Left ventricle myocardium inferior (tissue), 1 donor: Measurements from ENCODE around the gene SPNS3. TPM values are rescaled to one million over a fixed set of nuclear protein-coding genes. Genes with fewer than 3 reads are reported as not detected.

ENCODE experiments used
- DNase-seq: peaks from one replicate; pipeline ENCODE4 v3.0.0-alpha.2; 2020
- H3K27ac ChIP-seq: fragments of 200-600 bp; replicated peaks from 2 replicates; pipeline ENCODE4 v1.8.0; 2021
- H3K27me3 ChIP-seq: fragments of 200-600 bp; 2 replicates; pipeline ENCODE4 v1.8.0; 2021; ENCODE audit warnings: low read depth
- H3K36me3 ChIP-seq: fragments of 200-600 bp; 2 replicates; pipeline ENCODE4 v1.8.0; 2021
- H3K4me1 ChIP-seq: fragments of 200-600 bp; 2 replicates; pipeline ENCODE4 v1.8.0; 2021
- H3K4me3 ChIP-seq: fragments of 200-600 bp; 2 replicates; pipeline ENCODE4 v1.8.0; 2021; ENCODE audit warnings: mild to moderate bottlenecking, moderate library complexity
- H3K9me3 ChIP-seq: fragments of 200-600 bp; replicated peaks from 2 replicates; pipeline ENCODE4 v1.8.0; 2021
- intact Hi-C: fragments of 100-400 bp; cut with micrococcal nuclease; formaldehyde crosslinking; loops from one replicate; pipeline ENCODE4 v1.11.0; 2022
- total RNA-seq: library from RNA; stranded (reverse); fragmentation: NEBNext Ultra II Directional; extraction: Animal tissue kit (Norgen Biotek cat#: 25700); gene quantifications from one replicate; pipeline ENCODE4 v1.2.1, GENCODE V29; 2021
- TF ChIP-seq, protein P1 (sequence below): fragments of 200-600 bp; IDR thresholded peaks from 2 replicates; pipeline ENCODE4 v1.8.0; 2021; ENCODE audit warnings: antibody characterized with exemption, mild to moderate bottlenecking, borderline replicate concordance
- donor health status: DM: no; HTN: yes; CAD: no; lungs with severe emphysema.

SPNS3 gene
- total RNA-seq, 1 donor from 2014 or later, result 1.7 TPM

DNA sequence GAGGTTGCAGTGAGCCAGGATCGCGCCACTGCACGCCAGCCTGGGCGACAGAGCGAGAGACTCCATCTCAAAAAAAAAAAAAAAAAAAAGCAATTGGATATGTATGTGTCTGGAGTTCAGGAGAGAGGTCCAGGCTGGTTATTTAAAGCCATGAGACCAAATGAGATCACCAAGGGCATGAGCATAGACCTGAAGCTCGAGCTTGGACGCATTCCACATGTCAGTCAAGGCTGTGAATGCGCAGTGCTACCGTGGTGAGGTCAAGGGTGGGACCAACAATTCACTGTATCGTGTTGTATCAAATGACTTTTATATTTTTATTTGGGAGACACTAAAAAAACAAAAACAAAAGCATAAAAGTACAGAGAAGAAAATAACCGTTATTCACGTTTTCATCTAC lies 35.8 kb downstream of the SPNS3 start:
- H3K4me1 ChIP-seq, result peaks cover 15% of the 10 kb centered on the region
- H3K27ac ChIP-seq, result peak overlapping the region; percentile 20
- DNase-seq, result peak; percentile 45
- TF ChIP-seq, protein P1, sequence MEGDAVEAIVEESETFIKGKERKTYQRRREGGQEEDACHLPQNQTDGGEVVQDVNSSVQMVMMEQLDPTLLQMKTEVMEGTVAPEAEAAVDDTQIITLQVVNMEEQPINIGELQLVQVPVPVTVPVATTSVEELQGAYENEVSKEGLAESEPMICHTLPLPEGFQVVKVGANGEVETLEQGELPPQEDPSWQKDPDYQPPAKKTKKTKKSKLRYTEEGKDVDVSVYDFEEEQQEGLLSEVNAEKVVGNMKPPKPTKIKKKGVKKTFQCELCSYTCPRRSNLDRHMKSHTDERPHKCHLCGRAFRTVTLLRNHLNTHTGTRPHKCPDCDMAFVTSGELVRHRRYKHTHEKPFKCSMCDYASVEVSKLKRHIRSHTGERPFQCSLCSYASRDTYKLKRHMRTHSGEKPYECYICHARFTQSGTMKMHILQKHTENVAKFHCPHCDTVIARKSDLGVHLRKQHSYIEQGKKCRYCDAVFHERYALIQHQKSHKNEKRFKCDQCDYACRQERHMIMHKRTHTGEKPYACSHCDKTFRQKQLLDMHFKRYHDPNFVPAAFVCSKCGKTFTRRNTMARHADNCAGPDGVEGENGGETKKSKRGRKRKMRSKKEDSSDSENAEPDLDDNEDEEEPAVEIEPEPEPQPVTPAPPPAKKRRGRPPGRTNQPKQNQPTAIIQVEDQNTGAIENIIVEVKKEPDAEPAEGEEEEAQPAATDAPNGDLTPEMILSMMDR, result no peak
- no peak overlapping the region for H3K4me3 ChIP-seq
- no peaks in the 10 kb centered on the region for H3K27me3 ChIP-seq
- no peaks in the 10 kb centered on the region for H3K9me3 ChIP-seq
- intact Hi-C loops, result no loop called here
- H3K36me3 ChIP-seq, result no peaks in the 10 kb centered on the region

DNA sequence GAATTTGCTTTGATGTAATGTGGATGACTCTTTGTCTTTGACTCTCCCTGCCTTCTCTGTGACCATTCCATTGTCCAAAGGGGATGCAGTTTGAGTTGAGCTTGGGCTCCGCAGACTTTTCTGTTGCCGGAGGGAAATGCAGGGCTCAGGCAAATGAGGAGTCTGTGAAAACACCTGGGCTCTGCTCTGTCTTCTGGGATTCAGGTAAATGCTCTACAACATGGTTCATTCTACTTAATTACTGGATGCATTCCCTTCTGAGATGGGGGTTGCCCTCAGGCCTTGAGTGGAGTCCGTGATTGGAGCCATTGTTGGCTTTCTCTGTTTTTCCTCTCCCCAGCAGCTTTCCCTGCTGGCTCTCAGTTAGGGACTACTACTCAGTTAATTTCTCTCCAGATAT lies 38.5 kb downstream of the SPNS3 start:
- no peak for DNase-seq
- no peaks in the 10 kb centered on the region for H3K36me3 ChIP-seq
- H3K27me3 ChIP-seq, result no peaks in the 10 kb centered on the region
- peaks cover 35% of the 10 kb centered on the region for H3K4me1 ChIP-seq
- H3K4me3 ChIP-seq, result no peak overlapping the region
- intact Hi-C loops, result no loop called here
- H3K9me3 ChIP-seq, result no peaks in the 10 kb centered on the region
- TF ChIP-seq, protein P1, result no peak
- no peak overlapping the region for H3K27ac ChIP-seq

DNA sequence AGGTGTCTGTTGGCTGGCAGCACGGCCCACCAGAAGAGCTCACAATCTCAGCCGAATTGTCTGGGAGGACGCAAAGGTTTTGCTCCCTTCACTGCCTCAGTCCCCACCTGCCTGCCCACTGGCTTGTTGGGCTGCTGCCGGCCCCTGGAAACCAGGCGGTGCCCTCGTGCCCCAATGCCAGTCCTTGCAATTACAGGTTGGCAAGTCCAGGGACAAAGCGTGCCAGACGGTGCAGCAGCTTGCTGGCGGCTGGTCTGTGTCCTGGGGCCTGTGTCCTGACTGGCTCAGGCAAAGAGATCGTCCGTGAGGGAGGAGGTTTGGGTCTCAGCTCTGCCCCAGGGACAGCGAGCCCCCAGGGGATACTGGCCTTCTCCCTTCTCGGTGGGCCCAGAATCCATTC lies 40.4 kb downstream of the SPNS3 start:
- Histone ChIP-seq H3K9me3 (no peaks in the 10 kb centered on the region), H3K4me1 (peaks cover 35% of the 10 kb centered on the region), H3K4me3 (no peak overlapping the region), H3K27me3 (no peaks in the 10 kb centered on the region), H3K27ac (peak overlapping the region; percentile 64), H3K36me3 (no peaks in the 10 kb centered on the region)
- intact Hi-C loops, result no loop called here
- peak; percentile 79 for DNase-seq
- TF ChIP-seq, protein P1, result no peak

DNA sequence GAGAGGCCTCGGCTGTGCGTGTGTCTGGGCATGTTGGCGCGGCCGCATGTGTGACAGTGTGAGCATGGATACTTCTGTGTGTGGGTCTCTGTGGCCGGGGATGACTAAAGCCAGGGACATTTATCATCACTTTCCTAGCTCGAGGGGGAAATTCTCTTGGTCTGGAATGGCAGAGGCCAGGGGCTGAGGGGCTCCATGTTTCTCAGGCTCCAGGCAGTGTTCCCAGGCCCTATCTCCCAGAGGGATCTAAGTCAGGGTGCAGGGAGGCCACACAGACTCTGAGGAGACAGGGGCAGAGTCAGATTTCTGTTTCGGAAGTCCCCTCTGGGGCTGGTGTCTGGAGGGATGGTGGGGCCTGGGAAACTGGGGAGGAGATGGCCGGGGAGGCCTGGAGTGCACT lies 41.3 kb downstream of the SPNS3 start:
- Histone ChIP-seq H3K27me3 (no peaks in the 10 kb centered on the region), H3K36me3 (no peaks in the 10 kb centered on the region), H3K27ac (peak overlapping the region; percentile 62), H3K4me1 (peaks cover 36% of the 10 kb centered on the region), H3K9me3 (no peaks in the 10 kb centered on the region), H3K4me3 (no peak overlapping the region)
- TF ChIP-seq, protein P1, result no peak
- no peak for DNase-seq
- intact Hi-C loops, result no loop called here

DNA sequence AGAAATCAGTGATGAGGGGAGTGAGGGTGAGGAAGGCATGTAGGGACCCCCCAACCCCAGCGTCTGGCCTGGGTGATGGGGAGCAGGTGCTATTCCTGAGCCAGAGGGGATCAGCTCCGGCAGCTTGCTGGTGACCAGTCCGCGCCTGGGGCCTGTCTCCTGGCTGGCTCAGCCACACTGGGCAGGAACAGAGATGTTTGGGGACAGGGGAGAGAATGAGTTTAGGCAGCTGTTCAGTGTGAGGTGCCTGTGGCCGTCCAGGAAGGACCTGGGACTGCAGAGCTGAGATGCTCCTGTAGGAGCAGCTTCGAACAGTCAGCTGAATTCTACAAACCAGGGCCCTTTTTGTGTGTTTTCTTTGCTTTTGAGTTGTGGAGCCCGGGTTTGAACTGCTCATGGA lies 41.7 kb downstream of the SPNS3 start:
- intact Hi-C loops, result no loop called here
- DNase-seq, result no peak
- no peaks in the 10 kb centered on the region for H3K27me3 ChIP-seq
- H3K4me3 ChIP-seq, result no peak overlapping the region
- H3K36me3 ChIP-seq, result no peaks in the 10 kb centered on the region
- peaks cover 41% of the 10 kb centered on the region for H3K4me1 ChIP-seq
- H3K9me3 ChIP-seq, result no peaks in the 10 kb centered on the region
- TF ChIP-seq, protein P1, result no peak
- H3K27ac ChIP-seq, result peak overlapping the region; percentile 62

DNA sequence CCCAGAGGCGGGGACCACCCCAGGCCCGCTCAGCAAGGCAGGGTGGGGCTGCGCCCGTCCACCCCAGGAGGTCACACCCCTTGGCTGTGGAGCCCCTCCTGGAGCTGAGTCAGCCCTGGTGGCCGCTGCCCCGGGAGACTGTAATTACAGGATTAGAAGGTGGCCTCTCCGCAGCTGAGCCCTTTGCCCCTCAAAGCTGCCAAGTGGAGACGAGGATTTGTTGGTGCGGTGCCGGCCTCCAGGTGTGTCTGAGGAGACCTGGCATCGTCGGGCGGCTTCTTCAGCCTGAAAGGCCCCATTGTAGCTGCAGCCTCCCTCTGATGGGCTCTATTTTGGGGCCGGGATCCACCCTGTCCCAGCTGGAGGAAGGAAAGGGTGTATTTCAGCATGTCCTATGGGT lies 42.3 kb downstream of the SPNS3 start:
- peak overlapping the region; percentile 62 for H3K27ac ChIP-seq
- no peak overlapping the region for H3K4me3 ChIP-seq
- intact Hi-C loops, result no loop called here

More for the DNA sequence above, 42.3 kb downstream of the SPNS3 start:
- no peak for DNase-seq
- TF ChIP-seq, protein P1, result no peak
- Histone ChIP-seq H3K4me1 (peaks cover 47% of the 10 kb centered on the region), H3K36me3 (no peaks in the 10 kb centered on the region), H3K27me3 (no peaks in the 10 kb centered on the region), H3K9me3 (no peaks in the 10 kb centered on the region)
